ENCODE data around the gene CHCHD3. TPM values are rescaled to one million over a fixed set of nuclear protein-coding genes. Genes with fewer than 3 reads are reported as not detected.

CHCHD3 gene
- total RNA-seq, 1 experiment from 2014 or later: 138 TPM

GRCh38 chr7:132876576-132876975 lies 205.3 kb downstream of the CHCHD3 start:
- DNase-seq (ENCODE audit: extremely low read depth, low read depth): no peak

- no peak for DNase-seq (ENCODE audit: extremely low read depth, low read depth)
Measured at GRCh38 chr7:132872034-132872433, 209.9 kb downstream of the CHCHD3 start.

- no peak for DNase-seq (ENCODE audit: extremely low read depth, low read depth)
Measured at GRCh38 chr7:132871419-132871818, 210.5 kb downstream of the CHCHD3 start.

- no peak for DNase-seq (ENCODE audit: extremely low read depth, low read depth)
Measured at GRCh38 chr7:132869166-132869861, 212.6 kb downstream of the CHCHD3 start.

GRCh38 chr7:132866551-132866950 lies 215.3 kb downstream of the CHCHD3 start:
- no peak for DNase-seq (ENCODE audit: extremely low read depth, low read depth)

GRCh38 chr7:132866144-132866531 lies 215.8 kb downstream of the CHCHD3 start:
- no peak for DNase-seq (ENCODE audit: extremely low read depth, low read depth)

- no peak for DNase-seq (ENCODE audit: extremely low read depth, low read depth)
Measured at GRCh38 chr7:132865366-132866143, 216.3 kb downstream of the CHCHD3 start.

GRCh38 chr7:132861940-132862554 lies 219.8 kb downstream of the CHCHD3 start:
- DNase-seq (ENCODE audit: extremely low read depth, low read depth): no peak

GRCh38 chr7:132861424-132861823 lies 220.5 kb downstream of the CHCHD3 start:
- DNase-seq (ENCODE audit: extremely low read depth, low read depth): no peak

- DNase-seq (ENCODE audit: extremely low read depth, low read depth): no peak
Measured at GRCh38 chr7:132859199-132859598, 222.7 kb downstream of the CHCHD3 start.

- no peak for DNase-seq (ENCODE audit: extremely low read depth, low read depth)
Measured at GRCh38 chr7:132858760-132859159, 223.1 kb downstream of the CHCHD3 start.

- DNase-seq (ENCODE audit: extremely low read depth, low read depth): no peak
Measured at GRCh38 chr7:132858251-132858650, 223.6 kb downstream of the CHCHD3 start.

- no peak for DNase-seq (ENCODE audit: extremely low read depth, low read depth)
Measured at GRCh38 chr7:132857703-132858102, 224.2 kb downstream of the CHCHD3 start.

GRCh38 chr7:132857031-132857430 lies 224.9 kb downstream of the CHCHD3 start:
- DNase-seq (ENCODE audit: extremely low read depth, low read depth): no peak

- DNase-seq (ENCODE audit: extremely low read depth, low read depth): no peak
Measured at GRCh38 chr7:132856416-132856815, 225.5 kb downstream of the CHCHD3 start.

- DNase-seq (ENCODE audit: extremely low read depth, low read depth): no peak
Measured at GRCh38 chr7:132855901-132856300, 226.0 kb downstream of the CHCHD3 start.

GRCh38 chr7:132854238-132854637 lies 227.7 kb downstream of the CHCHD3 start:
- DNase-seq (ENCODE audit: extremely low read depth, low read depth): no peak

GRCh38 chr7:132847376-132847775 lies 234.5 kb downstream of the CHCHD3 start:
- no peak for DNase-seq (ENCODE audit: extremely low read depth, low read depth)

GRCh38 chr7:132846086-132846485 lies 235.8 kb downstream of the CHCHD3 start:
- DNase-seq (ENCODE audit: extremely low read depth, low read depth): no peak

GRCh38 chr7:132842478-132842877 lies 239.4 kb downstream of the CHCHD3 start:
- DNase-seq (ENCODE audit: extremely low read depth, low read depth): no peak

GRCh38 chr7:132840199-132840598 lies 241.7 kb downstream of the CHCHD3 start:
- DNase-seq (ENCODE audit: extremely low read depth, low read depth): no peak

GRCh38 chr7:132838313-132838712 lies 243.6 kb downstream of the CHCHD3 start:
- DNase-seq (ENCODE audit: extremely low read depth, low read depth): no peak

Data from NCI-H460 (cell line).